SH-SY5Y (cell line): Measurements from ENCODE around the gene SLC16A13.

ENCODE experiments used
- GATA2 ChIP-seq: IDR thresholded peaks from 2 replicates; pipeline ENCODE4 v1.6.1; 2011; ENCODE audit warnings: mild to moderate bottlenecking, low read depth, low read length
- GATA3 ChIP-seq: IDR thresholded peaks from 2 replicates; pipeline ENCODE4 v1.6.1; 2011; ENCODE audit warnings: low read depth, mild to moderate bottlenecking, low read length, moderate library complexity

GRCh38 chr17:7083592-7083991 lies 47.8 kb downstream of the SLC16A13 start:
- TF ChIP-seq GATA3 (no peak), GATA2 (no peak)
